Neural progenitor cell (in vitro differentiated cells): ENCODE measurements around the gene ASL. TPM values are rescaled to one million over a fixed set of nuclear protein-coding genes. Genes with fewer than 3 reads are reported as not detected.
"Not testable (repeated sequence)": the region's sequence is repeated elsewhere in the genome, so short reads cannot be mapped to it uniquely, and the experiment has no call there.

ENCODE experiments used
- DNase-seq: peaks from one replicate; pipeline ENCODE4 v3.0.0-alpha.2; 2016; ENCODE audit warnings: low spot score
- H2AFZ ChIP-seq: fragments of 200-600 bp; sonication (generic); replicated peaks from 2 replicates; pipeline ENCODE4 v1.6.1; 2016; ENCODE audit warnings: antibody characterized with exemption
- H3F3A ChIP-seq: fragments of 200-600 bp; sonication (generic); 2 replicates; pipeline ENCODE4 v1.6.1; 2016; ENCODE audit warnings: antibody characterized with exemption, low read depth
- H3K27ac ChIP-seq: fragments of 200-600 bp; sonication (generic); 2 replicates; pipeline ENCODE4 v1.5.1; 2016; ENCODE audit warnings: mild to moderate bottlenecking
- H3K27me3 ChIP-seq: fragments of 200-600 bp; sonication (generic); 2 replicates; pipeline ENCODE4 v1.6.1; 2016; ENCODE audit warnings: mild to moderate bottlenecking, moderate library complexity
- H3K36me3 ChIP-seq: fragments of 200-600 bp; sonication (generic); 2 replicates; pipeline ENCODE4 v1.5.1; 2016
- H3K4me1 ChIP-seq: fragments of 200-600 bp; sonication (generic); 2 replicates; pipeline ENCODE4 v1.6.1; 2016; ENCODE audit warnings: mixed run types
- H3K4me2 ChIP-seq: fragments of 200-600 bp; sonication (generic); 2 replicates; pipeline ENCODE4 v1.6.1; 2016
- H3K4me3 ChIP-seq: fragments of 200-600 bp; sonication (generic); 2 replicates; pipeline ENCODE4 v1.5.1; 2016
- H3K79me2 ChIP-seq: fragments of 200-600 bp; sonication (generic); 2 replicates; pipeline ENCODE4 v1.6.1; 2016; ENCODE audit warnings: low read depth
- H3K9ac ChIP-seq: fragments of 200-600 bp; sonication (generic); 2 replicates; pipeline ENCODE4 v1.6.1; 2016
- H3K9me3 ChIP-seq: fragments of 200-600 bp; sonication (generic); 2 replicates; pipeline ENCODE4 v1.5.1; 2016; ENCODE audit warnings: low read depth
- H4K20me1 ChIP-seq: fragments of 200-600 bp; sonication (generic); 2 replicates; pipeline ENCODE4 v1.6.1; 2016; ENCODE audit warnings: low read depth
- H3K27ac Mint-ChIP-seq: 3 replicates; pipeline ENCODE4 v1.8.0; 2021; ENCODE audit warnings: mixed read lengths
- H3K27me3 Mint-ChIP-seq: 2 replicates; pipeline ENCODE4 v1.8.0; 2022; ENCODE audit warnings: low read depth, mild to moderate bottlenecking, inconsistent platforms, moderate library complexity, mixed read lengths; ENCODE audit not compliant: insufficient read depth
- H3K36me3 Mint-ChIP-seq: 3 replicates; pipeline ENCODE4 v1.8.0; 2021; ENCODE audit warnings: mixed read lengths
- H3K4me1 Mint-ChIP-seq: 3 replicates; pipeline ENCODE4 v1.8.0; 2021; ENCODE audit warnings: mixed read lengths
- H3K4me3 Mint-ChIP-seq: 3 replicates; pipeline ENCODE4 v1.8.0; 2021; ENCODE audit warnings: mild to moderate bottlenecking, moderate library complexity, mixed read lengths
- H3K9me3 Mint-ChIP-seq: 3 replicates; pipeline ENCODE4 v1.8.0; 2020; ENCODE audit warnings: mixed read lengths
- CTCF ChIP-seq: fragments of 200-600 bp; sonication (generic); IDR thresholded peaks from 2 replicates; pipeline ENCODE4 v1.5.1; 2017; ENCODE audit warnings: antibody characterized with exemption, mild to moderate bottlenecking
- EZH2 ChIP-seq: fragments of 200-600 bp; sonication (generic); IDR thresholded peaks from 2 replicates; pipeline ENCODE4 v1.6.1; 2017; ENCODE audit warnings: antibody characterized with exemption, mild to moderate bottlenecking, moderate library complexity
- EZH2phosphoT487 ChIP-seq: fragments of 200-600 bp; sonication (generic); IDR thresholded peaks from 2 replicates; pipeline ENCODE4 v1.6.1; 2017; ENCODE audit warnings: antibody characterized with exemption
- total RNA-seq: library from RNA; depleted of rRNA; stranded (reverse); fragments of >200 nt; gene quantifications from 2 replicates; pipeline ENCODE4 v1.2.3, GENCODE V29; 2015; ENCODE audit warnings: low replicate concordance

The ASL gene
- total RNA-seq, 1 donor from 2014 or later: 14.2 TPM

GRCh38 chr7:66099232-66099550 lies 23.6 kb downstream of the ASL start:
- H3K4me3 ChIP-seq: no peak overlapping the region
- no peak for DNase-seq
- H3K79me2 ChIP-seq: no peaks in the 10 kb centered on the region
- no peaks in the 10 kb centered on the region for H3K4me1 ChIP-seq
- H3K27me3 Mint-ChIP-seq: peaks cover 6% of the 10 kb centered on the region
- no peaks in the 10 kb centered on the region for H3K27me3 ChIP-seq
- H2AFZ ChIP-seq: no peak overlapping the region
- H3K27ac ChIP-seq: no peak overlapping the region
- no peaks in the 10 kb centered on the region for H3K36me3 Mint-ChIP-seq
- H3F3A ChIP-seq: peaks cover 15% of the 10 kb centered on the region
- H3K4me3 Mint-ChIP-seq: no peak overlapping the region
- no peaks in the 10 kb centered on the region for H3K9me3 ChIP-seq
- no peak overlapping the region for H3K27ac Mint-ChIP-seq
- H3K4me2 ChIP-seq: no peak overlapping the region
- TF ChIP-seq CTCF (no peak), EZH2 (no peak), EZH2phosphoT487 (no peak)
- H3K9me3 Mint-ChIP-seq: no peaks in the 10 kb centered on the region
- H3K9ac ChIP-seq: no peak overlapping the region
- no peaks in the 10 kb centered on the region for H4K20me1 ChIP-seq
- H3K36me3 ChIP-seq: no peaks in the 10 kb centered on the region
- peaks cover 9% of the 10 kb centered on the region for H3K4me1 Mint-ChIP-seq

GRCh38 chr7:66099551-66100407 lies 24.2 kb downstream of the ASL start:
- Histone ChIP-seq H3K27ac (peak overlapping the region; percentile 16), H3F3A (peaks cover 15% of the 10 kb centered on the region), H3K36me3 (no peaks in the 10 kb centered on the region), H3K79me2 (no peaks in the 10 kb centered on the region), H3K27me3 (no peaks in the 10 kb centered on the region), H3K9ac (no peak overlapping the region), H3K4me1 (no peaks in the 10 kb centered on the region), H2AFZ (peak overlapping the region; percentile 67), H3K9me3 (no peaks in the 10 kb centered on the region), H3K4me2 (peak overlapping the region; percentile 56), H3K4me3 (peak overlapping the region; percentile 30), H4K20me1 (no peaks in the 10 kb centered on the region)
- TF ChIP-seq EZH2 (no peak), EZH2phosphoT487 (no peak), CTCF (no peak)
- H3K27ac Mint-ChIP-seq: peak overlapping the region; percentile 82
- peak; percentile 73 for DNase-seq
- H3K4me1 Mint-ChIP-seq: peaks cover 9% of the 10 kb centered on the region
- no peaks in the 10 kb centered on the region for H3K9me3 Mint-ChIP-seq
- peak overlapping the region; percentile 77 for H3K4me3 Mint-ChIP-seq
- no peaks in the 10 kb centered on the region for H3K36me3 Mint-ChIP-seq
- peaks cover 4% of the 10 kb centered on the region for H3K27me3 Mint-ChIP-seq

- Histone ChIP-seq H3K27ac (no peak overlapping the region), H3K4me3 (peak overlapping the region; percentile 30), H3K36me3 (no peaks in the 10 kb centered on the region), H3K79me2 (no peaks in the 10 kb centered on the region), H3K4me2 (peak overlapping the region; percentile 56), H3F3A (peaks cover 15% of the 10 kb centered on the region), H3K4me1 (no peaks in the 10 kb centered on the region), H4K20me1 (no peaks in the 10 kb centered on the region), H2AFZ (peak overlapping the region; percentile 67), H3K9ac (no peak overlapping the region), H3K27me3 (no peaks in the 10 kb centered on the region), H3K9me3 (no peaks in the 10 kb centered on the region)
- Mint-ChIP-seq H3K4me1 (peaks cover 9% of the 10 kb centered on the region), H3K27ac (peak overlapping the region; percentile 46), H3K4me3 (peak overlapping the region; percentile 77), H3K9me3 (no peaks in the 10 kb centered on the region), H3K27me3 (peaks cover 4% of the 10 kb centered on the region), H3K36me3 (no peaks in the 10 kb centered on the region)
- no peak for TF ChIP-seq EZH2phosphoT487
- TF ChIP-seq CTCF: no peak
- TF ChIP-seq EZH2: no peak
- no peak for DNase-seq
Observed at GRCh38 chr7:66100408-66101050, 24.9 kb downstream of the ASL start.

- not testable (repeated sequence) for H3K79me2 ChIP-seq, H3K9ac ChIP-seq, H3K9me3 ChIP-seq, DNase-seq, H3K27ac ChIP-seq, H3K9me3 Mint-ChIP-seq, H2AFZ ChIP-seq, H3K36me3 ChIP-seq, H3K27ac Mint-ChIP-seq, H4K20me1 ChIP-seq, H3K4me3 Mint-ChIP-seq, H3K36me3 Mint-ChIP-seq, H3K27me3 ChIP-seq, H3K4me1 ChIP-seq, H3K4me2 ChIP-seq, H3K4me1 Mint-ChIP-seq, H3K27me3 Mint-ChIP-seq, H3K4me3 ChIP-seq
- H3F3A ChIP-seq: peaks cover 15% of the 10 kb centered on the region
Observed at GRCh38 chr7:66102168-66102567, 26.5 kb downstream of the ASL start.

- peaks cover 15% of the 10 kb centered on the region for H3F3A ChIP-seq
- H4K20me1 ChIP-seq, H3K4me2 ChIP-seq, H3K4me1 Mint-ChIP-seq, H3K27ac Mint-ChIP-seq, H3K27me3 Mint-ChIP-seq, H3K4me3 Mint-ChIP-seq, DNase-seq, H3K36me3 ChIP-seq, H3K36me3 Mint-ChIP-seq, H3K9me3 ChIP-seq, H3K9ac ChIP-seq, H3K4me3 ChIP-seq, H3K4me1 ChIP-seq, H3K79me2 ChIP-seq, H3K27me3 ChIP-seq, H3K27ac ChIP-seq, H3K9me3 Mint-ChIP-seq, H2AFZ ChIP-seq: not testable (repeated sequence)
Observed at GRCh38 chr7:66103994-66104393, 28.4 kb downstream of the ASL start.
